ENCODE data around the gene JMJD6.
"Not testable (repeated sequence)": the region's sequence is repeated elsewhere in the genome, so short reads cannot be mapped to it uniquely, and the experiment has no call there.

The JMJD6 gene

GRCh38 chr17:76736349-76737081, 10.1 kb upstream of the JMJD6 start:
- DNase-seq (ENCODE audit: low read depth), result peak; percentile 56

DNA sequence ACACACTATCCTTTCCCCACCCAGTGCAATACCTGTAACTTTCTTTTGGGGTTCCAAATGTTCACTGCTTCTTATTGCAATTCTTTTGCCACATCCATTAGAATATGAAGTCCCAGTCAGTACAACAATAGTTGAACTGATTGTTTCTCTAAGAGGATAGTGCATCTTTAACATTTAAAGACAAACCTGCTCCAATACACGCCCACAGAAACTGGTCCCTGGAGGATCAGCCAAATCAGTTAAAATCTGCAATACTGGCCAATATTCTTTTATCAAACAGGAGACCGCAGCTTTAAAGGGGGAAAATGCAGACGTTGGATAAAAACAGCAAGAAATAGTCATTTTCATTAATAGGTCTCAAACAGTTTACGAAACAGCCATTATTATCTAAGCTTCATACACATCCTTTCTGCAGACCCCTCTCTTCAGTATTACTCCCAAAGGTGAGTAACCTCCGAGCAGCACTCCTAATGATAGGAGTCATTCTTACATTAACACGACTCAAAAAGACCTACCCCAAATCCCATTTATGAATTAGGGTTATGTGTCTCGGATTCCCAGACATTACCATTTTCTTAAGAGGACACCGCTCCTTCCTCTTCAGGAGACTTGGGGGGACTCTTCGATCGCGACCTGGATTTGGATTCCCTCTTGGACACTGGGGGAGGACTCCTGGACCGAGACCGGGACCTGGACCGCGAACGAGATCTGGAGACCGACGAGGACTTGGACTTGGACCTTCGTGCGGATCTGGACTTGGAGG, 9.4 kb upstream of the JMJD6 start:
- no peak for DNase-seq (ENCODE audit: low read depth)

- no peak for DNase-seq (ENCODE audit: low read depth)
These were observed 8.6 kb upstream of the JMJD6 start for GRCh38 chr17:76735006-76735405.

- DNase-seq (ENCODE audit: low read depth), result no peak
These were observed 7.9 kb upstream of the JMJD6 start for GRCh38 chr17:76734080-76734840.

- DNase-seq (ENCODE audit: low read depth), result no peak
These were observed 7.2 kb upstream of the JMJD6 start for GRCh38 chr17:76733618-76733957.

- no peak for DNase-seq (ENCODE audit: low read depth)
These were observed 6.6 kb upstream of the JMJD6 start for GRCh38 chr17:76732734-76733617.

DNA sequence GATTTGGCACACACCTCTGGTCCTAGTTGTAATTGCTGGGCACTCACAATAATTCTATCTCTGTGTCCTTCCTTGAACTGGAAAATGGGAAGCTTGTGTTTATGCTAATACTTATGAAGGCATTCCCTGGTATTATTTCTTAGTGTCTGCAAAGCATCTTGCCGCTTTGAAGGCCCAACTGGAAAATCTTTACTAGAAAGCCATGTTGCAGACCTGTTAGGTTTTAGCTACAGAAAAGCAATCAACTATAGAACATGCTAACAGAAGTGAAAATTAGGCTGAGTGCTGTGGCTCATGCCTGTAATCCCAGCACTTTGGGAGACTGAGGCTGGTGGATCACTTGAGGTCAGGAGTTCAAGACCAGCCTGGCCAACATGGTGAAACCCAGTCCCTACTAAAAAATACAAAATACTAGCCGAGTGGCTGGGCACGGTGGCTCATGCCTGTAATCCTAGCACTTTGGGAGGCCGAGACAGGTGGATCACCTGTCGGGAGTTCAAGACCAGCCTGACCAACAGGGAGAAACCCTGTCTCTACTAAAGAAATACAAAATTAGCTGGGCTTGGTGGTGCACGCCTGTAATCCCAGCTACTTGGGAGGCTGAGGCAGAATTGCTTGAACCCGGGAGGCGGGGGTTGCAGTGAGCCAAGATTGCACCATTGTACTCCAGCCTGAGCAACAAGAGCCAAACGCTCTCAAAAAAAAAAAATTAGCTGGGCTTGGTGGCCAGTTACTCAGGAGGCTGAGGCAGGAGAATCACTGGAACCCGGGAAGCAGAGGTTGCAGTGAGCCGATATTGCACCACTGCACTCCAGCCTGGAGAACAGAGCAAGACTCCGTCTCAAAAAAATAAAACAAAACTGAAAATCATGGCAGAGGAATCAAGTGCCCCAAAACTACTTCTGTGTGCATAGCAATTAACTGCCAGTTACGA, 5.7 kb upstream of the JMJD6 start:
- DNase-seq (ENCODE audit: low read depth), result not testable (repeated sequence)

- DNase-seq (ENCODE audit: low read depth), result no peak
These were observed 1.5 kb upstream of the JMJD6 start for GRCh38 chr17:76727745-76728456.

DNA sequence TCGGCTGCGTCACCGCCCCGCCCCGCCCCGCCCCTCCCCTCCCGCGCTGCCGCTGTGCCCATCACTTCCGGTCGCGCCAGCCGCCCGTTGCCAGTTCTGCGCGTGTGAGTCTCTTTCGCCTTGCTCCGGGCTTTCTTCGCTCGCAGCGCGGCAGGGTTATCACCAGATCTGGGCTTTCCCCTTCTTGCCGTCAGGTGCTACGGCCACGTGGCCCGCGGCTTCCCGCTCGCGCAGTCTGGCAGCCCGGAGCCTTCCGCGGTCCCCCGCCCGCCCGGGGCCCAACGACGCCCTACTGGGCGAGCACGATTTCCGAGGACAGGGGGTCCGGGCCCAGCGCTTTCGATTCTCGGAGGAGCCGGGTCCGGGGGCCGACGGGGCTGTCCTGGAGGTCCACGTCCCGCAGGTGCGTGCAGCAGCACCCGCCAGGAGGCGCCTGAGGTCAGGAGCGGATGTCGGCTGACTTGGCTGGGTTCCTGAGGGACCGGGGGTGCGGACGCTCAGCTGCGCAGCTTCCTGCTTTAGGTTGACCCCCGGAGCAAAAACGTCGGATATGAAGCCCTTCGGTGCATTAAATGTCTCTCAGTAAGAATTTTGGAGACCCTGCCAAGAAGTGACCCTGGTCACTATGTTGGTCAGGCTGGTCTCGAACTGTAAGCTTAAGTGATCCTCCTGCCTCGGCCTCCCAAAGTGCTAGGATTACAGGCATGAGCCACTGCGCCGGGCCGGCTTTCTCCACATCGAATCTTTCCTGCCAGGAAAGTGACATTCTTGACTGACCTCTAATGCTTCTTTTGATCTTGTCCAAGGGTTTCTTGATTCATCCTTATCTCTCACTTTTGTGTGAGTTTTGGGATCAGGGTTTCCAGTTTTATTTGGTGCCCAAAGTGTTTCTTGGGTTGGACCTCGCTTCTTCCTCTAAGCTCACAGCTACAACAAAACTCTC, 641 bp upstream of the JMJD6 start, which contains the start of gene METTL23:
Gene METTL23 (plus strand): TSS at position 64 of the 943 bp plus-strand sequence. CDS start 2,872 bp downstream, outside the sequence.
- peak; percentile 88 for DNase-seq (ENCODE audit: low read depth)

- DNase-seq (ENCODE audit: low read depth), result peak; percentile 63
These were observed 701 bp downstream of the JMJD6 start for GRCh38 chr17:76725580-76726230.

DNA sequence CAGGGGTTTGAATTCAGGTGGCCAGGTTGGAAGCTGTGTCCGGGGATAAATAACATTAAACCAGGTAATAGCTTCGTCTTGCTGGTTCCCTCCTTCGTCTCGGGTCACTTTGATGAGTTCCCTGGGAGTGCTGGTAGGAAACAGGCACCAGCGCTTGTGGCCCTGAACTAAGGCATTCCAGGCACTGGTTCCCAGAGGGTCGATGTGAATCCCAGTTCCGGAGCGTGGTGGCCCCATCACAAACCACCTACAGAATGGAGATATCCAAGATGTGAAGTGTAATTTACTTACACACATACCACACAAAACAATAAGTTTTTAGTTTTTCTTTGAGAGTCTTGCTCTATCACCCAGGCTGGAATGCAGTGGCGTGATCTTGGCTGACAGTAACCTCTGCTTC, 2.6 kb downstream of the JMJD6 start:
- DNase-seq (ENCODE audit: low read depth), result no peak

GRCh38 chr17:76722977-76723376, 3.4 kb downstream of the JMJD6 start:
- not testable (repeated sequence) for DNase-seq (ENCODE audit: low read depth)

GRCh38 chr17:76722279-76722678, 4.1 kb downstream of the JMJD6 start:
- DNase-seq (ENCODE audit: low read depth), result no peak

DNA sequence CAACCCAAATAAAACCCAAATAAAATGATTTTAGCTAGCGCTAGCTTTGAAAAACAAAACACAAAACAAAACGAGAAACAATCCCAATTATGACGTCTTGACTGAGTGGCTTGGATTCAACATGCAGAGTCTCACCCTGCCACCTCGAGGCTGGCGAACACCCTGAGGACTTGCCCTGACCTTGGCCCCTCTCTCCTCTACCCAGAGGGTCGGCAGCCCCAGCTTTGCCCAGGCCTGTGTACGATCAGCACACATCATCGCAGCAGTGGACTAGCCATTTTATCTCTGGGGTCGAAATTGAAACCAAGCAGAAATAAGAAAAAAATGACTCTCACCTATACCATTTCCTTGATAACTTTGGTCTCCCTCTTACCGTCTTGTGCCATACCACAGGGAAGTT, 4.9 kb downstream of the JMJD6 start:
- DNase-seq (ENCODE audit: low read depth), result no peak

GRCh38 chr17:76720941-76721340, 5.5 kb downstream of the JMJD6 start:
- DNase-seq (ENCODE audit: low read depth), result no peak

DNA sequence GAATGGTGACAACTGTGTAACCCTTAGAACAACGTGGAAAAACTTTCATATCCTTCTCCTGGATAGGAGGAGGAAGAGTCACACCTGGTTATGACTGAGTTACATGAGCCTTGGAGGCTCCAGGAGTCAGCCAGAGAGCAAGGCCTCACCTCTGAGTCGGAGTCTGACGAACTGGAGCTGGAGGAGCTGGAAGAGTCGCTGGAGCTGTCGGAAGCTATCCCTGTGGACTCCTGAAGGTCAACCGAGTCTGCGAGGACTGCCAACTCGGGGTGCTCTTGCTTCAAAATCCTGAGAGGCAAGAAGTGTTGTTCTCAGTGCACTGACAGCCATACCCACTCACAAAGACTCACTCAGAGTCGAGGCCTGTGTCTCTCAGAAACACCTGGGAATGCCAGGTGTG, 6.2 kb downstream of the JMJD6 start:
- no peak for DNase-seq (ENCODE audit: low read depth)

GRCh38 chr17:76718516-76718915, 7.9 kb downstream of the JMJD6 start:
- no peak for DNase-seq (ENCODE audit: low read depth)

DNA sequence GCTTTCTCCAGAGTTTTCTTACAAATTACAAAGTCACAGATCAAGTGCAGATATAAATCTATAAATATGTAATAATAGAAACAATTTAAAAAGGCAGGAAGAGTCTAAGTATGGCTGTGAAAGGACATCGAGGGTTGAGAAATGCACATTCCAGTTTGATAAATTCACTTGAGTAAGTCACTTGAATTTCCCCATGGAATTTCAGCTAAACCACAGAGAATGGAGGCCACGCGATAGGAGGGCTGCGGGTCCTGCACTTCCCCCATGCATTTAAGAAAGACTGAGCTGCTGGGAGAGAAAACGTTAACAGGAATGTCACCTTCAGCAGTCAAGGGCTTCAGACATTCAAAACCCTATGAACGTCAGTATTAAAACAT, 9.6 kb downstream of the JMJD6 start:
- no peak for DNase-seq (ENCODE audit: low read depth)
